Renal pelvis (tissue), 3 donors: Measurements from ENCODE around the gene RPL21. TPM values are rescaled to one million over a fixed set of nuclear protein-coding genes. Genes with fewer than 3 reads are reported as not detected.

ENCODE experiments used
- polyA plus RNA-seq, 3 donors: library from polyadenylated mRNA; unstranded; fragments of 120-200 nt; gene quantifications; one replicate each; pipeline ENCODE4 v1.2.1, GENCODE V29; 2013; ENCODE audit not compliant: insufficient read length in 3 of 3

The RPL21 gene
- polyA plus RNA-seq, 3 donors, result 641 to 960 (median 897) TPM

Other genes with a start within 250 kb of the RPL21 start
- gene USP12, start 79.7 kb upstream of the RPL21 start, polyA plus RNA-seq, result 10 to 100 TPM; 27.5 to 34.8 (median 34.1) TPM
- gene RASL11A, start 19.3 kb downstream of the RPL21 start, polyA plus RNA-seq, result 10 to 100 TPM; 27.2 to 33.9 (median 30.9) TPM
- gene GTF3A, start 173.1 kb downstream of the RPL21 start, polyA plus RNA-seq, result 10 to 100 TPM; 76.7 to 87.0 (median 80.3) TPM
- 10 to 100 TPM; 72.6 to 86.5 (median 73.8) TPM for gene MTIF3, start 199.0 kb downstream of the RPL21 start, polyA plus RNA-seq